GM23338 (cell line): ENCODE data around the gene SPACA5. TPM values are rescaled to one million over a fixed set of nuclear protein-coding genes. Genes with fewer than 3 reads are reported as not detected.

Experiments
- ATAC-seq: fragments of 200-7000 bp; cut with Tn5 transposase; 3 replicates; pipeline ENCODE4 v1.9.1; 2020
- DNase-seq: peaks from one replicate; pipeline ENCODE4 v3.0.0-alpha.2; 2015; ENCODE audit warnings: low spot score
- H2AFZ ChIP-seq: fragments of 200-600 bp; sonication (generic); 2 replicates; pipeline ENCODE4 v1.8.0; 2016; ENCODE audit warnings: antibody characterized with exemption, mild to moderate bottlenecking, moderate library complexity
- H3F3A ChIP-seq: fragments of 200-600 bp; sonication (generic); replicated peaks from 2 replicates; pipeline ENCODE4 v1.8.0; 2017; ENCODE audit warnings: antibody characterized with exemption, mixed run types, low read depth
- H3K27ac ChIP-seq: fragments of 200-600 bp; sonication (generic); 2 replicates; pipeline ENCODE4 v1.6.1; 2016; ENCODE audit warnings: low read depth
- H3K27me3 ChIP-seq: fragments of 200-600 bp; sonication (generic); 2 replicates; pipeline ENCODE4 v1.8.0; 2016; ENCODE audit warnings: mild to moderate bottlenecking, mixed run types, moderate library complexity; ENCODE audit not compliant: insufficient read depth
- H3K36me3 ChIP-seq: fragments of 200-600 bp; sonication (generic); 2 replicates; pipeline ENCODE4 v1.8.0; 2016; ENCODE audit warnings: mild to moderate bottlenecking; ENCODE audit not compliant: insufficient read depth
- H3K4me1 ChIP-seq: fragments of 200-600 bp; sonication (generic); 2 replicates; pipeline ENCODE4 v1.8.0; 2016; ENCODE audit warnings: mild to moderate bottlenecking, moderate library complexity; ENCODE audit not compliant: insufficient read depth
- H3K4me2 ChIP-seq: fragments of 200-600 bp; sonication (generic); 2 replicates; pipeline ENCODE4 v1.7.1; 2017; ENCODE audit warnings: mixed run types
- H3K4me3 ChIP-seq: fragments of 200-600 bp; sonication (generic); 2 replicates; pipeline ENCODE4 v1.6.1; 2016; ENCODE audit warnings: mixed run types
- H3K79me2 ChIP-seq: fragments of 200-600 bp; sonication (generic); replicated peaks from 2 replicates; pipeline ENCODE4 v1.8.0; 2017; ENCODE audit warnings: mild to moderate bottlenecking; ENCODE audit not compliant: insufficient read depth
- H3K9me2 ChIP-seq: fragments of 200-600 bp; sonication (generic); 2 replicates; pipeline ENCODE4 v1.8.0; 2017; ENCODE audit not compliant: insufficient read depth
- H4K20me1 ChIP-seq: fragments of 200-600 bp; sonication (generic); replicated peaks from 2 replicates; pipeline ENCODE4 v1.8.0; 2017; ENCODE audit warnings: mild to moderate bottlenecking; ENCODE audit not compliant: insufficient read depth
- H3K27ac Mint-ChIP-seq: 2 replicates; pipeline ENCODE4 v1.8.0; 2020; ENCODE audit warnings: inconsistent platforms, mild to moderate bottlenecking, moderate library complexity, mixed read lengths
- H3K27me3 Mint-ChIP-seq: 3 replicates; pipeline ENCODE4 v1.8.0; 2022; ENCODE audit warnings: low read depth, mild to moderate bottlenecking, moderate library complexity, mixed read lengths, inconsistent platforms; ENCODE audit not compliant: insufficient read depth, poor library complexity
- H3K36me3 Mint-ChIP-seq: 3 replicates; pipeline ENCODE4 v1.8.0; 2021; ENCODE audit warnings: low read depth, mild to moderate bottlenecking, inconsistent platforms, moderate library complexity, mixed read lengths
- H3K4me1 Mint-ChIP-seq: 3 replicates; pipeline ENCODE4 v1.8.0; 2020; ENCODE audit warnings: mild to moderate bottlenecking, inconsistent platforms, mixed read lengths
- H3K4me3 Mint-ChIP-seq: 3 replicates; pipeline ENCODE4 v1.8.0; 2021; ENCODE audit warnings: moderate library complexity, mild to moderate bottlenecking, inconsistent platforms, mixed read lengths
- H3K9me3 Mint-ChIP-seq: 3 replicates; pipeline ENCODE4 v1.8.0; 2020; ENCODE audit warnings: moderate library complexity, mild to moderate bottlenecking, inconsistent platforms, mixed read lengths
- EZH2 ChIP-seq: fragments of 200-600 bp; sonication (generic); IDR thresholded peaks from one replicate; pipeline ENCODE4 v1.8.0; 2017; ENCODE audit warnings: antibody characterized with exemption, mild to moderate bottlenecking, low read depth; ENCODE audit not compliant: unreplicated experiment
- EZH2phosphoT487 ChIP-seq: fragments of 200-600 bp; sonication (generic); IDR thresholded peaks from one replicate; pipeline ENCODE4 v1.8.1; 2018; ENCODE audit warnings: antibody characterized with exemption; ENCODE audit not compliant: unreplicated experiment
- JUNB ChIP-seq: IDR thresholded peaks from one replicate; pipeline ENCODE4 v1.6.1; 2016; ENCODE audit warnings: antibody characterized with exemption; ENCODE audit not compliant: unreplicated experiment
- STAT1 ChIP-seq: IDR thresholded peaks from one replicate; pipeline ENCODE4 v1.6.1; 2016; ENCODE audit warnings: antibody characterized with exemption; ENCODE audit not compliant: unreplicated experiment
- ZNF114 ChIP-seq: fragments of 250-450 bp; sonication (Bioruptor Pico); IDR thresholded peaks from 2 replicates; pipeline ENCODE4 v1.5.0; 2020; ENCODE audit warnings: mild to moderate bottlenecking, moderate library complexity
- ZNF331 ChIP-seq: fragments of 250-450 bp; sonication (Bioruptor Pico); IDR thresholded peaks from 2 replicates; pipeline ENCODE4 v1.5.0; 2020; ENCODE audit warnings: low read depth, mild to moderate bottlenecking, moderate library complexity
- polyA plus RNA-seq: library from polyadenylated mRNA; unstranded; fragments of >200 nt; fragmentation: Nextera tagmentation; extraction: Ambion mirVana; gene quantifications from 2 replicates; pipeline ENCODE4 v1.2.1, GENCODE V29; 2016
- total RNA-seq: library from RNA; depleted of rRNA; stranded (reverse); fragments of >200 nt; shearing (Covaris generic); gene quantifications from 2 replicates; pipeline ENCODE4 v1.2.3, GENCODE V29; 2014
- TF ChIP-seq, protein P1 (sequence below): IDR thresholded peaks from one replicate; pipeline ENCODE4 v1.6.1; 2018; ENCODE audit warnings: antibody characterized with exemption; ENCODE audit not compliant: unreplicated experiment
- TF ChIP-seq, protein P2 (sequence below): fragments of 250-450 bp; sonication (Bioruptor Pico); IDR thresholded peaks from 2 replicates; pipeline ENCODE4 v1.5.0; 2020; ENCODE audit warnings: mild to moderate bottlenecking, moderate library complexity

Gene SPACA5
- total and polyA plus RNA-seq, 2 experiments from 2014 or later, result not detected

DNA sequence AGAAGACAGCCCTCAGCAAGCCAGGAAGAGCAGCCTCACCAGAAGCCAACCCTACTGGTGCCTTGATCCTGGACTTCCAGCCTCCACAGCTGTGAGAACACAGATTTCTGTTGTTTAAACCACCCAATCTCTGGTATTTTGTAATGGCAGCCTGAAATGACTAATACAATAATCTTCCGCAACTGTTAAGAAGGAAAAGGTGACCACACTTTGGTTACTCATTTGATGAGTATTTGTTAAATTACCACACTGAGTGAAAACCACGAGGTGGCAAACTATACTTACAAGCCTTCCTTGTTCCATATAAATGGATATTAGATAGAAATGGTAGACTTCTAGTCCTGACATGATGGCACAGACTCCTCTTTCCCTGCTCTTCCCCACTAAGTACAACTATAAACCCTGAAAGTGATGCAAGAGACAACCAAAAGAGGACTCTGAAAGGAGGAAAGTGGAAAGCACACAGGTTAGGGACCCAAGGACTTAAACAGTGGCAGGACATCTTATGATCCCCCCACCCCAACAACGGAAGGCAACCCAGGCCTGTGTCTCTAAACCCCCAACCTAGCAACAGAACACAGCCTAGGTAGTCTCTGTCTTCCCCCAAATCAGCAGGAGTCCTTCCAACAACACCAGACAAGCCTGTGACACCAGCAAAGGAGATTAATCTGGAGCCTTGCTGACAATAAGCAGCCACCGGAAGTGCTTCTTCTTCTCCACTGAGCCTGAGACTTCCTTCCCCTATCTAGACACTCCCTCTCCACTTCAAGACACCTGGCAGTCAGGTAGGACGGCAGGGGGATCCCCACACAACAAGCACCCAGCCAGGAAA lies 15.3 kb upstream of the SPACA5 start:
- peaks cover 1% of the 10 kb centered on the region for H3K27me3 Mint-ChIP-seq
- Histone ChIP-seq H3K27me3 (no peaks in the 10 kb centered on the region), H3K9me2 (no peaks in the 10 kb centered on the region), H3K27ac (no peak overlapping the region), H2AFZ (no peak overlapping the region), H3K4me2 (no peak overlapping the region), H3K4me3 (no peak overlapping the region), H3F3A (no peaks in the 10 kb centered on the region), H3K79me2 (peaks cover 10% of the 10 kb centered on the region; the same call in 1 of the 2 replicates), H4K20me1 (no peaks in the 10 kb centered on the region), H3K4me1 (no peaks in the 10 kb centered on the region), H3K36me3 (no peaks in the 10 kb centered on the region; the same call in 1 of the 2 replicates)
- no peaks in the 10 kb centered on the region for H3K4me1 Mint-ChIP-seq
- DNase-seq, result no peak
- ATAC-seq, result no peak
- no peak overlapping the region for H3K27ac Mint-ChIP-seq
- peaks cover 39% of the 10 kb centered on the region for H3K36me3 Mint-ChIP-seq
- TF ChIP-seq EZH2 (no peak), ZNF114 (CRISPR knock-in tag) (no peak), EZH2phosphoT487 (no peak), JUNB (no peak), STAT1 (no peak), ZNF331 (CRISPR knock-in tag) (no peak)
- TF ChIP-seq, protein P1, sequence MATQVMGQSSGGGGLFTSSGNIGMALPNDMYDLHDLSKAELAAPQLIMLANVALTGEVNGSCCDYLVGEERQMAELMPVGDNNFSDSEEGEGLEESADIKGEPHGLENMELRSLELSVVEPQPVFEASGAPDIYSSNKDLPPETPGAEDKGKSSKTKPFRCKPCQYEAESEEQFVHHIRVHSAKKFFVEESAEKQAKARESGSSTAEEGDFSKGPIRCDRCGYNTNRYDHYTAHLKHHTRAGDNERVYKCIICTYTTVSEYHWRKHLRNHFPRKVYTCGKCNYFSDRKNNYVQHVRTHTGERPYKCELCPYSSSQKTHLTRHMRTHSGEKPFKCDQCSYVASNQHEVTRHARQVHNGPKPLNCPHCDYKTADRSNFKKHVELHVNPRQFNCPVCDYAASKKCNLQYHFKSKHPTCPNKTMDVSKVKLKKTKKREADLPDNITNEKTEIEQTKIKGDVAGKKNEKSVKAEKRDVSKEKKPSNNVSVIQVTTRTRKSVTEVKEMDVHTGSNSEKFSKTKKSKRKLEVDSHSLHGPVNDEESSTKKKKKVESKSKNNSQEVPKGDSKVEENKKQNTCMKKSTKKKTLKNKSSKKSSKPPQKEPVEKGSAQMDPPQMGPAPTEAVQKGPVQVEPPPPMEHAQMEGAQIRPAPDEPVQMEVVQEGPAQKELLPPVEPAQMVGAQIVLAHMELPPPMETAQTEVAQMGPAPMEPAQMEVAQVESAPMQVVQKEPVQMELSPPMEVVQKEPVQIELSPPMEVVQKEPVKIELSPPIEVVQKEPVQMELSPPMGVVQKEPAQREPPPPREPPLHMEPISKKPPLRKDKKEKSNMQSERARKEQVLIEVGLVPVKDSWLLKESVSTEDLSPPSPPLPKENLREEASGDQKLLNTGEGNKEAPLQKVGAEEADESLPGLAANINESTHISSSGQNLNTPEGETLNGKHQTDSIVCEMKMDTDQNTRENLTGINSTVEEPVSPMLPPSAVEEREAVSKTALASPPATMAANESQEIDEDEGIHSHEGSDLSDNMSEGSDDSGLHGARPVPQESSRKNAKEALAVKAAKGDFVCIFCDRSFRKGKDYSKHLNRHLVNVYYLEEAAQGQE, result no peak
- TF ChIP-seq, protein P2, sequence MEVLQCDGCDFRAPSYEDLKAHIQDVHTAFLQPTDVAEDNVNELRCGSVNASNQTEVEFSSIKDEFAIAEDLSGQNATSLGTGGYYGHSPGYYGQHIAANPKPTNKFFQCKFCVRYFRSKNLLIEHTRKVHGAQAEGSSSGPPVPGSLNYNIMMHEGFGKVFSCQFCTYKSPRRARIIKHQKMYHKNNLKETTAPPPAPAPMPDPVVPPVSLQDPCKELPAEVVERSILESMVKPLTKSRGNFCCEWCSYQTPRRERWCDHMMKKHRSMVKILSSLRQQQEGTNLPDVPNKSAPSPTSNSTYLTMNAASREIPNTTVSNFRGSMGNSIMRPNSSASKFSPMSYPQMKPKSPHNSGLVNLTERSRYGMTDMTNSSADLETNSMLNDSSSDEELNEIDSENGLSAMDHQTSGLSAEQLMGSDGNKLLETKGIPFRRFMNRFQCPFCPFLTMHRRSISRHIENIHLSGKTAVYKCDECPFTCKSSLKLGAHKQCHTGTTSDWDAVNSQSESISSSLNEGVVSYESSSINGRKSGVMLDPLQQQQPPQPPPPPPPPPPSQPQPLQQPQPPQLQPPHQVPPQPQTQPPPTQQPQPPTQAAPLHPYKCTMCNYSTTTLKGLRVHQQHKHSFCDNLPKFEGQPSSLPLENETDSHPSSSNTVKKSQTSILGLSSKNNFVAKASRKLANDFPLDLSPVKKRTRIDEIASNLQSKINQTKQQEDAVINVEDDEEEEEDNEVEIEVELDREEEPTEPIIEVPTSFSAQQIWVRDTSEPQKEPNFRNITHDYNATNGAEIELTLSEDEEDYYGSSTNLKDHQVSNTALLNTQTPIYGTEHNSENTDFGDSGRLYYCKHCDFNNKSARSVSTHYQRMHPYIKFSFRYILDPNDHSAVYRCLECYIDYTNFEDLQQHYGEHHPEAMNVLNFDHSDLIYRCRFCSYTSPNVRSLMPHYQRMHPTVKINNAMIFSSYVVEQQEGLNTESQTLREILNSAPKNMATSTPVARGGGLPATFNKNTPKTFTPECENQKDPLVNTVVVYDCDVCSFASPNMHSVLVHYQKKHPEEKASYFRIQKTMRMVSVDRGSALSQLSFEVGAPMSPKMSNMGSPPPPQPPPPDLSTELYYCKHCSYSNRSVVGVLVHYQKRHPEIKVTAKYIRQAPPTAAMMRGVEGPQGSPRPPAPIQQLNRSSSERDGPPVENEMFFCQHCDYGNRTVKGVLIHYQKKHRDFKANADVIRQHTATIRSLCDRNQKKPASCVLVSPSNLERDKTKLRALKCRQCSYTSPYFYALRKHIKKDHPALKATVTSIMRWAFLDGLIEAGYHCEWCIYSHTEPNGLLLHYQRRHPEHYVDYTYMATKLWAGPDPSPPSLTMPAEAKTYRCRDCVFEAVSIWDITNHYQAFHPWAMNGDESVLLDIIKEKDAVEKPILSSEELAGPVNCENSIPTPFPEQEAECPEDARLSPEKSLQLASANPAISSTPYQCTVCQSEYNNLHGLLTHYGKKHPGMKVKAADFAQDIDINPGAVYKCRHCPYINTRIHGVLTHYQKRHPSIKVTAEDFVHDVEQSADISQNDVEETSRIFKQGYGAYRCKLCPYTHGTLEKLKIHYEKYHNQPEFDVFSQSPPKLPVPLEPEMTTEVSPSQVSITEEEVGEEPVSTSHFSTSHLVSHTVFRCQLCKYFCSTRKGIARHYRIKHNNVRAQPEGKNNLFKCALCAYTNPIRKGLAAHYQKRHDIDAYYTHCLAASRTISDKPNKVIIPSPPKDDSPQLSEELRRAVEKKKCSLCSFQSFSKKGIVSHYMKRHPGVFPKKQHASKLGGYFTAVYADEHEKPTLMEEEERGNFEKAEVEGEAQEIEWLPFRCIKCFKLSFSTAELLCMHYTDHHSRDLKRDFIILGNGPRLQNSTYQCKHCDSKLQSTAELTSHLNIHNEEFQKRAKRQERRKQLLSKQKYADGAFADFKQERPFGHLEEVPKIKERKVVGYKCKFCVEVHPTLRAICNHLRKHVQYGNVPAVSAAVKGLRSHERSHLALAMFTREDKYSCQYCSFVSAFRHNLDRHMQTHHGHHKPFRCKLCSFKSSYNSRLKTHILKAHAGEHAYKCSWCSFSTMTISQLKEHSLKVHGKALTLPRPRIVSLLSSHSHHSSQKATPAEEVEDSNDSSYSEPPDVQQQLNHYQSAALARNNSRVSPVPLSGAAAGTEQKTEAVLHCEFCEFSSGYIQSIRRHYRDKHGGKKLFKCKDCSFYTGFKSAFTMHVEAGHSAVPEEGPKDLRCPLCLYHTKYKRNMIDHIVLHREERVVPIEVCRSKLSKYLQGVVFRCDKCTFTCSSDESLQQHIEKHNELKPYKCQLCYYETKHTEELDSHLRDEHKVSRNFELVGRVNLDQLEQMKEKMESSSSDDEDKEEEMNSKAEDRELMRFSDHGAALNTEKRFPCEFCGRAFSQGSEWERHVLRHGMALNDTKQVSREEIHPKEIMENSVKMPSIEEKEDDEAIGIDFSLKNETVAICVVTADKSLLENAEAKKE, result no peak
- H3K9me3 Mint-ChIP-seq, result peaks cover 3% of the 10 kb centered on the region; the same call in 1 of the 3 replicates
- no peak overlapping the region for H3K4me3 Mint-ChIP-seq
